GM12878 (cell line): ENCODE results near the gene CEBPG. TPM values are rescaled to one million over a fixed set of nuclear protein-coding genes. Genes with fewer than 3 reads are reported as not detected.

Experiments used
- BCL3 ChIP-seq: IDR thresholded peaks from 2 replicates; pipeline ENCODE4 v1.6.1; 2011; ENCODE audit warnings: borderline replicate concordance, low read depth, mild to moderate bottlenecking, moderate library complexity, low read length; ENCODE audit not compliant: insufficient read depth, poor library complexity, severe bottlenecking
- CBX3 ChIP-seq: fragments of 200-600 bp; sonication (generic); IDR thresholded peaks from 2 replicates; pipeline ENCODE4 v1.6.1; 2016; ENCODE audit warnings: low read depth, borderline replicate concordance
- CHD4 ChIP-seq: fragments of 200-600 bp; sonication (generic); IDR thresholded peaks from 2 replicates; pipeline ENCODE4 v1.6.1; 2016; ENCODE audit warnings: mild to moderate bottlenecking
- LARP7 ChIP-seq: fragments of 450-650 bp; IDR thresholded peaks from 2 replicates; pipeline ENCODE4 v1.6.1; 2017; ENCODE audit warnings: mild to moderate bottlenecking
- POLR2A ChIP-seq: IDR thresholded peaks from 2 replicates; pipeline ENCODE4 v1.6.1; 2011; ENCODE audit warnings: low read depth, mild to moderate bottlenecking, low read length
- POLR2AphosphoS2 ChIP-seq: IDR thresholded peaks from 2 replicates; pipeline ENCODE4 v1.6.1; 2011; ENCODE audit warnings: low read depth, mild to moderate bottlenecking, low read length, improper control_type of control experiment, moderate library complexity
- RAD51 ChIP-seq: fragments of 450-650 bp; IDR thresholded peaks from 2 replicates; pipeline ENCODE4 v1.6.1; 2016; ENCODE audit warnings: moderate library complexity, mild to moderate bottlenecking, inconsistent platforms
- RUNX3 ChIP-seq: IDR thresholded peaks from 2 replicates; pipeline ENCODE4 v1.6.1; 2012; ENCODE audit warnings: low read length, inconsistent platforms
- ZNF274 ChIP-seq: IDR thresholded peaks from one replicate; pipeline ENCODE4 v1.8.0; 2011; ENCODE audit not compliant: insufficient read length, insufficient read depth
- ZNF592 ChIP-seq: fragments of 450-650 bp; IDR thresholded peaks from 2 replicates; pipeline ENCODE4 v1.6.1; 2017; ENCODE audit warnings: mild to moderate bottlenecking, moderate library complexity
- ZNF622 ChIP-seq: fragments of 450-650 bp; IDR thresholded peaks from 2 replicates; pipeline ENCODE4 v1.6.1; 2017; ENCODE audit warnings: mild to moderate bottlenecking, inconsistent platforms
- ZNF687 ChIP-seq: fragments of 450-650 bp; IDR thresholded peaks from 2 replicates; pipeline ENCODE4 v1.6.1; 2017; ENCODE audit warnings: mild to moderate bottlenecking, moderate library complexity
- polyA plus RNA-seq, 11 experiments: library from polyadenylated mRNA; depleted of rRNA in 4 of 11; unstranded in 6 of 11; stranded (reverse) in 5 of 11; fragments of >200 nt; fragmentation: Nextera tagmentation in 4 of 11; fragmentation: Illumina TruSeq in 1 of 11; extraction: Ambion mirVana in 4 of 11; extraction: Trizol in 1 of 11; gene quantifications; 1 replicate in 1 of 11; 2 replicates in 10 of 11; pipeline versions ENCODE4 v1.2.1 to v1.2.3, GENCODE V29; 2011 to 2016; ENCODE audit warnings: inconsistent platforms in 2 of 11, missing spikeins in 2 of 11, low read depth in 1 of 11
- total RNA-seq, 4 experiments: library from RNA; depleted of rRNA in 3 of 4; stranded (reverse); fragments of >200 nt in 3 of 4; fragmentation: Illumina TruSeq in 1 of 4; extraction: Trizol in 1 of 4; gene quantifications; 2 replicates each; pipeline versions ENCODE4 v1.2.1 to v1.2.3, GENCODE V29; 2013 to 2021

CEBPG gene
- total and polyA plus RNA-seq, 10 of the 15 experiments (the other 5 are each of a cell fraction or from before 2014, with no cell fraction given), result 5.2 to 22.4 (median 20.0) TPM

- no peak for TF ChIP-seq ZNF592
- no peak for TF ChIP-seq ZNF274
- TF ChIP-seq RAD51, result no peak
- no peak for TF ChIP-seq CHD4
- no peak for TF ChIP-seq ZNF622
- no peak for TF ChIP-seq BCL3
- no peak for TF ChIP-seq POLR2AphosphoS2
- TF ChIP-seq ZNF687, result no peak
- no peak for TF ChIP-seq LARP7
- TF ChIP-seq POLR2A, result no peak
- no peak for TF ChIP-seq RUNX3
- no peak for TF ChIP-seq CBX3
These were observed 10.3 kb downstream of the CEBPG start (continued) for GRCh38 chr19:33383720-33384292.
